Measurements from ENCODE around the gene SCLY. TPM values are rescaled to one million over a fixed set of nuclear protein-coding genes. Genes with fewer than 3 reads are reported as not detected.

Gene SCLY
- total and polyA plus RNA-seq, 2 of the 13 experiments (the other 11 are each of a cell fraction or from before 2014, with no cell fraction given) = 27.9 to 38.6 TPM

DNA sequence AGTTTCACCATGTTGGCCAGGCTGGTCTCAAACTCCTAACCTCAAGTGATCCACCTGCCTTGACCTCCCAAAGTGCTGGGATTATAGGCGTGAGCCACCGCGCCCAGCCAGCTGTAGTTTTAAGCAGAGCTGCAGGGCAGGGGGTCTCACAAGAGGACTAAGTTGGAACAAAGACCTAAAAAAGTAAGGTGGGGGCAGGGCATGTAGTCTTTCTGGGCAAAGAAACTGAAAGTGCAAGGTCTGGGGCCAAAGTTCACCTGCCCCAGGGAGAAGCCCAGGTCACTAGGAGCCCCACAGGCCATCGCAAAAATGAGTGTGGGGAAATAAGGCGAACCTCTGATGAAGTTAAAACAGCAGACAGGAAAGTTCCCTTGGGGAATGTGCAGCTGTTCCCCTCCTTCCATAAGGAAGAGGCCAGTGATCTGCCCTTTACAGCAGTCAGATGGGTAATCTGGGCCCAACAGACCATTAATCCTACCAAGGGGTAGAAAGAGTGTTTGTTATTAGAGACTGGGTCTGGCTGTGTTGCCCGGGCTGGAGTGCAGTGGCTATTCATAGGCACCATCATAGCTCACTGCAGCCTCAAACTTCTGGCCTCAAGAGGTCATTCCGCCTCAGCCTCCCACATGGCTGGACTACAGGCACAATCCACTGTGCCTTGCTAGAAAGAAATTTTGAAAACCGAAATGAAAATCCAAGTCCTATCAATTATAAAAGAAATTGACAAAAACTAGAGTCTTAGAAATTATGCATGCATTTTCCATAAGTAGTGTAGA lies 2.8 kb downstream of the SCLY start (continued):
- TF ChIP-seq, protein P1, sequence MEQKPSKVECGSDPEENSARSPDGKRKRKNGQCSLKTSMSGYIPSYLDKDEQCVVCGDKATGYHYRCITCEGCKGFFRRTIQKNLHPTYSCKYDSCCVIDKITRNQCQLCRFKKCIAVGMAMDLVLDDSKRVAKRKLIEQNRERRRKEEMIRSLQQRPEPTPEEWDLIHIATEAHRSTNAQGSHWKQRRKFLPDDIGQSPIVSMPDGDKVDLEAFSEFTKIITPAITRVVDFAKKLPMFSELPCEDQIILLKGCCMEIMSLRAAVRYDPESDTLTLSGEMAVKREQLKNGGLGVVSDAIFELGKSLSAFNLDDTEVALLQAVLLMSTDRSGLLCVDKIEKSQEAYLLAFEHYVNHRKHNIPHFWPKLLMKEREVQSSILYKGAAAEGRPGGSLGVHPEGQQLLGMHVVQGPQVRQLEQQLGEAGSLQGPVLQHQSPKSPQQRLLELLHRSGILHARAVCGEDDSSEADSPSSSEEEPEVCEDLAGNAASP (CRISPR knock-in tag; IDR thresholded peaks at IDR 0.05; ENCODE audit: borderline replicate concordance) = peak; percentile 34; the same call in 1 of the 2 replicates
- TF ChIP-seq ZNF121 (CRISPR knock-in tag; IDR thresholded peaks at IDR 0.05) = peak; percentile 85
- TF ChIP-seq ZMYM4 (CRISPR knock-in tag; IDR thresholded peaks at IDR 0.05) = peak; percentile 45; the same call in 1 of the 2 replicates
- TF ChIP-seq FOXP1 (IDR thresholded peaks at IDR 0.05) = no peak
- TF ChIP-seq FOXP1 (CRISPR knock-in tag; IDR thresholded peaks at IDR 0.05) = no peak
- no peak for TF ChIP-seq MXI1 (IDR thresholded peaks at IDR 0.05; ENCODE audit: borderline replicate concordance, low read depth, low read length)
- TF ChIP-seq, protein P2, sequence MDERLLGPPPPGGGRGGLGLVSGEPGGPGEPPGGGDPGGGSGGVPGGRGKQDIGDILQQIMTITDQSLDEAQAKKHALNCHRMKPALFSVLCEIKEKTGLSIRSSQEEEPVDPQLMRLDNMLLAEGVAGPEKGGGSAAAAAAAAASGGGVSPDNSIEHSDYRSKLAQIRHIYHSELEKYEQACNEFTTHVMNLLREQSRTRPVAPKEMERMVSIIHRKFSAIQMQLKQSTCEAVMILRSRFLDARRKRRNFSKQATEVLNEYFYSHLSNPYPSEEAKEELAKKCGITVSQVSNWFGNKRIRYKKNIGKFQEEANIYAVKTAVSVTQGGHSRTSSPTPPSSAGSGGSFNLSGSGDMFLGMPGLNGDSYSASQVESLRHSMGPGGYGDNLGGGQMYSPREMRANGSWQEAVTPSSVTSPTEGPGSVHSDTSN (CRISPR knock-in tag; IDR thresholded peaks at IDR 0.05) = no peak
- peak; percentile 50 for TF ChIP-seq TEAD3 (CRISPR knock-in tag; optimal IDR thresholded peaks at IDR 0.05; ENCODE audit: borderline replicate concordance)
- TF ChIP-seq, protein P3, sequence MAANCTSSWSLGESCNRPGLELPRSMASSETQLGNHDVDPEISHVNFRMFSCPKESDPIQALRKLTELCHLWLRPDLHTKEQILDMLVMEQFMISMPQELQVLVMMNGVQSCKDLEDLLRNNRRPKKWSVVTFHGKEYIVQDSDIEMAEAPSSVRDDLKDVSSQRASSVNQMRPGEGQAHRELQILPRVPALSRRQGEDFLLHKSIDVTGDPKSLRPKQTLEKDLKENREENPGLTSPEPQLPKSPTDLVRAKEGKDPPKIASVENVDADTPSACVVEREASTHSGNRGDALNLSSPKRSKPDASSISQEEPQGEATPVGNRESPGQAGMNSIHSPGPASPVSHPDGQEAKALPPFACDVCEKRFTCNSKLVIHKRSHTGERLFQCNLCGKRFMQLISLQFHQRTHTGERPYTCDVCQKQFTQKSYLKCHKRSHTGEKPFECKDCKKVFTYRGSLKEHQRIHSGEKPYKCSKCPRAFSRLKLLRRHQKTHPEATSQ (CRISPR knock-in tag; IDR thresholded peaks at IDR 0.05; ENCODE audit: borderline replicate concordance) = no peak
- TF ChIP-seq ZFP36L1 (CRISPR knock-in tag; IDR thresholded peaks at IDR 0.05) = no peak
- no peak for TF ChIP-seq ZNF274 (CRISPR knock-in tag; IDR thresholded peaks at IDR 0.05)
- TF ChIP-seq ZC3H13 (CRISPR knock-in tag; IDR thresholded peaks at IDR 0.05) = 0 out of 2 replicates have a peak, but pooled peaks have one; percentile 36
- no peak for TF ChIP-seq CCAR2 (optimal IDR thresholded peaks at IDR 0.05; ENCODE audit: low read depth, low read length)
- no peak for TF ChIP-seq HOXA9 (CRISPR knock-in tag; IDR thresholded peaks at IDR 0.05; ENCODE audit: borderline replicate concordance)
- TF ChIP-seq TSC22D2 (CRISPR knock-in tag; IDR thresholded peaks at IDR 0.05; ENCODE audit: borderline replicate concordance) = no peak
- no peak for TF ChIP-seq KAT2B (IDR thresholded peaks at IDR 0.05; ENCODE audit: borderline replicate concordance, low read depth, low read length)
- TF ChIP-seq SMAD9 (CRISPR knock-in tag; IDR thresholded peaks at IDR 0.05) = no peak
- no peak for TF ChIP-seq HDAC2 (CRISPR knock-in tag; IDR thresholded peaks at IDR 0.05)
- TF ChIP-seq ZFYVE20 (CRISPR knock-in tag; IDR thresholded peaks at IDR 0.05; ENCODE audit: borderline replicate concordance, low read depth) = no peak
- TF ChIP-seq ZNF207 (IDR thresholded peaks at IDR 0.05; ENCODE audit: borderline replicate concordance) = no peak
- TF ChIP-seq, protein P4, sequence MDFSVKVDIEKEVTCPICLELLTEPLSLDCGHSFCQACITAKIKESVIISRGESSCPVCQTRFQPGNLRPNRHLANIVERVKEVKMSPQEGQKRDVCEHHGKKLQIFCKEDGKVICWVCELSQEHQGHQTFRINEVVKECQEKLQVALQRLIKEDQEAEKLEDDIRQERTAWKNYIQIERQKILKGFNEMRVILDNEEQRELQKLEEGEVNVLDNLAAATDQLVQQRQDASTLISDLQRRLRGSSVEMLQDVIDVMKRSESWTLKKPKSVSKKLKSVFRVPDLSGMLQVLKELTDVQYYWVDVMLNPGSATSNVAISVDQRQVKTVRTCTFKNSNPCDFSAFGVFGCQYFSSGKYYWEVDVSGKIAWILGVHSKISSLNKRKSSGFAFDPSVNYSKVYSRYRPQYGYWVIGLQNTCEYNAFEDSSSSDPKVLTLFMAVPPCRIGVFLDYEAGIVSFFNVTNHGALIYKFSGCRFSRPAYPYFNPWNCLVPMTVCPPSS (IDR thresholded peaks at IDR 0.05) = no peak
- TF ChIP-seq NFKB2 (CRISPR knock-in tag; IDR thresholded peaks at IDR 0.05; ENCODE audit: borderline replicate concordance) = no peak
- TF ChIP-seq, protein P5, sequence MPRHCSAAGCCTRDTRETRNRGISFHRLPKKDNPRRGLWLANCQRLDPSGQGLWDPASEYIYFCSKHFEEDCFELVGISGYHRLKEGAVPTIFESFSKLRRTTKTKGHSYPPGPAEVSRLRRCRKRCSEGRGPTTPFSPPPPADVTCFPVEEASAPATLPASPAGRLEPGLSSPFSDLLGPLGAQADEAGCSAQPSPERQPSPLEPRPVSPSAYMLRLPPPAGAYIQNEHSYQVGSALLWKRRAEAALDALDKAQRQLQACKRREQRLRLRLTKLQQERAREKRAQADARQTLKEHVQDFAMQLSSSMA (CRISPR knock-in tag; IDR thresholded peaks at IDR 0.05) = no peak
